ENCODE results near the gene FGF7. TPM values are rescaled to one million over a fixed set of nuclear protein-coding genes. Genes with fewer than 3 reads are reported as not detected.

FGF7 gene
- total RNA-seq, 1 experiment from 2014 or later, result not detected

DNA sequence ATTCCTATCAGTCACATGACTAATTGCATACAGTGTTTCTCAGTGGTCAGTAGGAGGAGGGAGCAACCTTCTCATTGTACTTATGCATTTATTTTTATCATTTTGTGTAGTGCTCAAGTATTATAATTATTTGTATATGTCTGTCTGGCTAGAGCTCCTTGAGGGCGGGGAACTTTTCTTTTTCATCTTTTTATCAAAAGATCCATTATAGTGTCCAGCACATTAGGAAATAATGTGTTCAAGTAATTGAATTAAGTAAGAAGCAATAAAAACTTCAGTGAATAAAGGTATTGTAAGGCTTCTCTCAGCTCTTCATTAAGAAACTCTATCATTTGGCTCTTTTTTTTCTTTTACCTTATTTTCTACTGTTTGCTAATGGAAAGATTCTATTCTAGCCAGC, 18.8 kb downstream of the FGF7 start:
- no CpG with 5 or more reads among the region's 1 CpG for WGBS (ENCODE audit: extremely low coverage, insufficient read length, low lambda C conversion rate)
- Histone ChIP-seq H3K18ac (ENCODE audit: insufficient read length, low read depth, low read length) (no peak overlapping the region), H2BK5ac (ENCODE audit: insufficient read length, low read length) (no peak overlapping the region), H3K9me3 (ENCODE audit: control insufficient read depth, low read depth, low read length) (no peaks in the 10 kb centered on the region), H3K4ac (ENCODE audit: low read depth, low read length) (no peak overlapping the region), H3K27ac (ENCODE audit: insufficient read length, low read depth, low read length) (no peak overlapping the region), H3K4me1 (ENCODE audit: insufficient read depth, low read length) (no peaks in the 10 kb centered on the region; the same call in 1 of the 2 replicates), H3K14ac (ENCODE audit: insufficient read depth, low read length) (no peak overlapping the region), H2AFZ (ENCODE audit: low read length) (no peak overlapping the region), H3K79me1 (ENCODE audit: insufficient read depth, low read depth, low read length, poor library complexity, severe bottlenecking) (no peaks in the 10 kb centered on the region), H3K79me2 (ENCODE audit: insufficient read depth, low read length) (no peaks in the 10 kb centered on the region), H3K9ac (ENCODE audit: extremely low read depth, insufficient read length, low read length) (no peak overlapping the region), H3K4me2 (ENCODE audit: insufficient read depth, insufficient read length, low read length) (no peak overlapping the region), H3K23me2 (ENCODE audit: insufficient read length, low read depth, low read length, poor library complexity, severe bottlenecking) (no peaks in the 10 kb centered on the region), H4K91ac (ENCODE audit: insufficient read length, low read depth, low read length) (no peak overlapping the region), H2BK120ac (ENCODE audit: low read depth, low read length, poor library complexity, severe bottlenecking) (no peak overlapping the region), H4K5ac (ENCODE audit: insufficient read length, low read depth, low read length) (no peak overlapping the region), H4K8ac (replicated peaks; ENCODE audit: insufficient read length, low read depth, low read length) (no peak overlapping the region), H2AK5ac (ENCODE audit: insufficient read length, low read length) (no peak overlapping the region), H4K20me1 (ENCODE audit: control insufficient read depth, insufficient read depth, insufficient read length) (no peaks in the 10 kb centered on the region), H3K23ac (ENCODE audit: insufficient read length, low read depth, low read length) (no peak overlapping the region), H2BK12ac (ENCODE audit: insufficient read length, low read depth, low read length) (no peak overlapping the region), H2BK15ac (ENCODE audit: low read depth, low read length) (no peak overlapping the region), H3K56ac (ENCODE audit: insufficient read length, low read depth, low read length) (no peak overlapping the region), H3T11ph (ENCODE audit: low read length) (no peak overlapping the region), H2BK20ac (ENCODE audit: low read depth, low read length, poor library complexity, severe bottlenecking) (no peak overlapping the region), H3K27me3 (ENCODE audit: insufficient read depth, low read length) (no peaks in the 10 kb centered on the region)
- no peak overlapping the region for H3K4me3 Mint-ChIP-seq
- TF ChIP-seq, protein P1, sequence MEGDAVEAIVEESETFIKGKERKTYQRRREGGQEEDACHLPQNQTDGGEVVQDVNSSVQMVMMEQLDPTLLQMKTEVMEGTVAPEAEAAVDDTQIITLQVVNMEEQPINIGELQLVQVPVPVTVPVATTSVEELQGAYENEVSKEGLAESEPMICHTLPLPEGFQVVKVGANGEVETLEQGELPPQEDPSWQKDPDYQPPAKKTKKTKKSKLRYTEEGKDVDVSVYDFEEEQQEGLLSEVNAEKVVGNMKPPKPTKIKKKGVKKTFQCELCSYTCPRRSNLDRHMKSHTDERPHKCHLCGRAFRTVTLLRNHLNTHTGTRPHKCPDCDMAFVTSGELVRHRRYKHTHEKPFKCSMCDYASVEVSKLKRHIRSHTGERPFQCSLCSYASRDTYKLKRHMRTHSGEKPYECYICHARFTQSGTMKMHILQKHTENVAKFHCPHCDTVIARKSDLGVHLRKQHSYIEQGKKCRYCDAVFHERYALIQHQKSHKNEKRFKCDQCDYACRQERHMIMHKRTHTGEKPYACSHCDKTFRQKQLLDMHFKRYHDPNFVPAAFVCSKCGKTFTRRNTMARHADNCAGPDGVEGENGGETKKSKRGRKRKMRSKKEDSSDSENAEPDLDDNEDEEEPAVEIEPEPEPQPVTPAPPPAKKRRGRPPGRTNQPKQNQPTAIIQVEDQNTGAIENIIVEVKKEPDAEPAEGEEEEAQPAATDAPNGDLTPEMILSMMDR (conservative IDR thresholded peaks at IDR 0.05), result no peak
- H3K27ac Mint-ChIP-seq, result no peak overlapping the region
- no peaks in the 10 kb centered on the region for H3K27me3 Mint-ChIP-seq (ENCODE audit: low read depth)
- no peaks in the 10 kb centered on the region for H3K36me3 Mint-ChIP-seq (ENCODE audit: insufficient read depth in 1 of 3, low read depth in 3 of 3)
- no peaks in the 10 kb centered on the region for H3K9me3 Mint-ChIP-seq
- peaks cover 11 to 13% of the 10 kb centered on the region in 2 experiments for H3K4me1 Mint-ChIP-seq
- no peak for DNase-seq
